GM12873 (cell line): Measurements from ENCODE around the gene CTNNA3.

Experiments used
- TF ChIP-seq, protein P1 (sequence below): IDR thresholded peaks from 2 replicates; pipeline ENCODE4 v1.5.1; 2012; ENCODE audit warnings: low read depth, mild to moderate bottlenecking, moderate library complexity, low read length, control low read depth; ENCODE audit not compliant: insufficient read depth; ENCODE audit errors: missing control alignments

Gene CTNNA3

DNA sequence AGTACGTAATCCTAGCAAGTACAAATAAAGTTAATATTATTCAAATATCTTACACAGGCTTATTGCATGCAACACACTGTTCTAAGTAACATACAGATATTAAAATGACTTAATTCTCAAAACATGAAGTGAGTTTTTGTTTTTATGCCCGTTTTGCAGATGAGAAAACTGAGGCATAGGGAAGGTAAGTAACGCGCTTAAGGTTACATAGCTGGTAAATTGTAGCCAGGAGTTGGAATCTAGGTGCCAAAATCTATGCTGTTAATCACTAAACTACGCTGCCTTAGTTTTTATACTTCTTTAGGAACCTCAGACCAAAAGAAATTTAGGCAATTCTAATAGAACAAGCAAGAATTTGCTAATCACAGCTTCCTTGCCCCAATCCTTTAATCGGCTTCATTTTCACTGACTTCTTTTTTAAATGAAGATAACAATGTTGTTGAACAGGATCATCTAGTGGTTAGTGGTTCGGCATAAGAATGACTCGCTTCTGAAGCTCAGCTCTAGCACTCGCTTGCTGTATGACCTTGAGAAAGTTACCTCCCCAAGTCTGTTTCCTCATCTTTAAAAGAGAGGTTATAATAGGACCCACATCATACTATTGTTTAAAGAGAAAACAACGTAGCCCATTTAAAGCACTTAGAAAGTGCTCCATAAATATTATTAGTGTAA is 771.2 kb downstream of the CTNNA3 start:
- TF ChIP-seq, protein P1, sequence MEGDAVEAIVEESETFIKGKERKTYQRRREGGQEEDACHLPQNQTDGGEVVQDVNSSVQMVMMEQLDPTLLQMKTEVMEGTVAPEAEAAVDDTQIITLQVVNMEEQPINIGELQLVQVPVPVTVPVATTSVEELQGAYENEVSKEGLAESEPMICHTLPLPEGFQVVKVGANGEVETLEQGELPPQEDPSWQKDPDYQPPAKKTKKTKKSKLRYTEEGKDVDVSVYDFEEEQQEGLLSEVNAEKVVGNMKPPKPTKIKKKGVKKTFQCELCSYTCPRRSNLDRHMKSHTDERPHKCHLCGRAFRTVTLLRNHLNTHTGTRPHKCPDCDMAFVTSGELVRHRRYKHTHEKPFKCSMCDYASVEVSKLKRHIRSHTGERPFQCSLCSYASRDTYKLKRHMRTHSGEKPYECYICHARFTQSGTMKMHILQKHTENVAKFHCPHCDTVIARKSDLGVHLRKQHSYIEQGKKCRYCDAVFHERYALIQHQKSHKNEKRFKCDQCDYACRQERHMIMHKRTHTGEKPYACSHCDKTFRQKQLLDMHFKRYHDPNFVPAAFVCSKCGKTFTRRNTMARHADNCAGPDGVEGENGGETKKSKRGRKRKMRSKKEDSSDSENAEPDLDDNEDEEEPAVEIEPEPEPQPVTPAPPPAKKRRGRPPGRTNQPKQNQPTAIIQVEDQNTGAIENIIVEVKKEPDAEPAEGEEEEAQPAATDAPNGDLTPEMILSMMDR: no peak

DNA sequence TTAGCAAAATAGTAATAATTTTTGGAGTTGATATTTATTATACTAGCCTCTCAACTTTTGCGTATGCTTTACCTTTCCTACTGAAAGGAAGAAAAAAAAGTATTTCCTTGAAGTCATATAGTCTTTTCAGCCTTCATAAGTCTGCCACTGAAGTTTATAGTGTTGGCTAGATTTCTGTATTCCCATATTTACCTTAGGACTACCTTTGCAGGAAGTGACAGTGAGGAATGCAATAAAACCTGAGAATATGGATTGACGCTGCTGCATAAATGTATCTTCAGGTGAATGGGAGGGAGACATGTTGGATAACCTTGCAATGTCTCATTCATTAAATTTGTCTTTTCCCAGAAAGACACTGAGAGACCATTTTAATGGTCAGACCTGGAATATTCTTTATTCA is 776.7 kb downstream of the CTNNA3 start:
- TF ChIP-seq, protein P1: no peak

- TF ChIP-seq, protein P1: no peak
Measured at GRCh38 chr10:66917104-66917503, 778.9 kb downstream of the CTNNA3 start.

GRCh38 chr10:66916030-66916429 is 780.0 kb downstream of the CTNNA3 start:
- TF ChIP-seq, protein P1: no peak

DNA sequence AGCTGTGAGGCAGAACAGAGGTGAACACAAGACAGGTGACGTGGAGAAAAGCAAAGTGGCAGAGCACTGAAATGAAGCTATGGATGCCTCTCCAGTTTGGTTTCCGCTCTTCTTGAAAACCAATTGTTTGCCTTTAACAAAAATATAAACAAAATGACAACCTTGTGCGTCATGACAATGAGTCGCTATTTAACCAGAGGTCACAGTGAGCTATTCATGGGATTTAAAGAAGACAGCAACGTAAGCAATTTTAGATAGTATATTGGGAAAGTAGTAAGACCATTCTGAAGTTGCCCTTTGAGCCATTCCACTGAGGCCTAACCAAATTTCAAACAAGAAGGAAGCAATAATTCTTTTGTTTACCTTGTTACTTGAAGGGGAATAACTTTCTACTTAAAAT is 785.3 kb downstream of the CTNNA3 start:
- TF ChIP-seq, protein P1: no peak

DNA sequence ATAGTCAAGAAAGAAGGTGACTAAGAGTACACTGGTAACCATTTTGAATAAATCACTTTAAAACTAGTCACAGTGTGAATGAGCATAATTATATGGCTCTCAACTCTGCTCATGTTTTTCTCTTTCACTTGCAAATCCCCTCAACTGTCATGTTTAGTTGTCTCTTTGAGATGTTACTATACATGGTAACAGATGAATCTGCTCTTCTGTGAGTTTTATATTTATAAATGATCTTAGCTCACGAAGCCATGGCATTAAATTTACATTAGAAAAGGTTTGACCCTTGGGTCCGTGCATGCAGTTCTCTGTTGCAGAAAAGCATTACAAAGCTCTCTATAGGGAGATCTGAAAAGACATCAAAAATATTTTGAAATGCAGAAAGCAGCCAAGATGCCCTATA is 803.1 kb downstream of the CTNNA3 start:
- TF ChIP-seq, protein P1: no peak

GRCh38 chr10:66888237-66888636 is 807.8 kb downstream of the CTNNA3 start:
- TF ChIP-seq, protein P1: no peak
